ENCODE data around the gene POMGNT2. TPM values are rescaled to one million over a fixed set of nuclear protein-coding genes. Genes with fewer than 3 reads are reported as not detected.
"Not testable (repeated sequence)": the region's sequence is repeated elsewhere in the genome, so short reads cannot be mapped to it uniquely, and the experiment has no call there.

Gene POMGNT2
- total RNA-seq, 1 experiment from 2014 or later, result 16.1 TPM

- DNase-seq (ENCODE audit: low read depth, low spot score), result no peak
- in situ Hi-C loops (cut with HindIII; ENCODE audit: low pct_unique_long_range_greater_than_20kb, low sequenced_read_pairs), result no loop called here
Observed at GRCh38 chr3:43062040-43062563, 43.8 kb downstream of the POMGNT2 start.

GRCh38 chr3:43061101-43061895 is 44.6 kb downstream of the POMGNT2 start:
- in situ Hi-C loops (cut with HindIII; ENCODE audit: low pct_unique_long_range_greater_than_20kb, low sequenced_read_pairs), result no loop called here
- no peak for DNase-seq (ENCODE audit: low read depth, low spot score)

- DNase-seq (ENCODE audit: low read depth, low spot score), result no peak
- in situ Hi-C loops (cut with HindIII; ENCODE audit: low pct_unique_long_range_greater_than_20kb, low sequenced_read_pairs), result no loop called here
Observed at GRCh38 chr3:43059456-43059855, 46.4 kb downstream of the POMGNT2 start.

DNA sequence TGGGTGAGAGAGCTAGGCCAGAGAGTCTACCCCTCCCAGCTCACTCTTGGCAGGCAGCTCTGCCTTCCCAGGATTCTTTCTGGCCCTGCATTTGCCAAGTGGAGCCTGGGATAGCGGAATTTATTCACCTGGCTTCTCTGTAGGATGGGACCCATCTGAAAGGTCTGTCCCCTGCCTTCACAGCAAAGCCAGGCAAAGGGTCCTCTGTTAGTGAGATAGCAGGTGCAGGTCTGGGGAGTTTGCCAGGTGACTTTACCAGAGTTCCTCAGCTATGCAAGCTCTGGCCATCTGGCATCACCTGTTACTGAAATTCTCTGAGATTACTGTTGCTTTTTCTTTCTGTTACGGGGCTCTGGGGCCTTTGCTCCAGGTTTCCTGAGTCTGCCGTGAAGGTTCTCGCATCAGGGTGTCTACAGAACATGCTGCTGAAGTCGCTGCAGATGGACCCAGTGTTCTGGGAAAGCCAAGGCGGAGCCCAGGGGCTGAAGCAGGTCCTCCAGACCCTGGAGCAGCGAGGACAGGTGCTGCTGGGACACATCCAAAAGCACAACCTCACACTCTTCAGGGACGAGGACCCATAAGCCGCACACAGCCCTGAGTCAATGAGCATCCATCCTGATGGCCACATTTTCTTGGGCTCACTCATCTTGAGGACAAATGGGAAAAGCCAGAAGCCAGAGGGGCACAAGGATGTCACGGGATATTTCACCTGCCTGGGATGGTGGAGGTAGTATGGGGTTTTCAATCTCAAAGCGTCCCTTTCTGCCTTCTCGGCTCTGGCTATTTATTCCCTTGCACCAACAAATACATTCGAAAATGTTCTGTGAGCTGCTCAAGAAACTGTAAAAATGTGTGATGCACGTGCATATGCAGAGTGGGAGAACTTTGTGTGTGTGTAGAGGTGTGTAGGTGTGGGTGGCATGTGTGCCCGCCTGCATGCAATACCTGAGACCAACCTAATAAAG is 49.8 kb downstream of the POMGNT2 start:
- in situ Hi-C loops (cut with HindIII; ENCODE audit: low pct_unique_long_range_greater_than_20kb, low sequenced_read_pairs), result no loop called here
- no peak for DNase-seq (ENCODE audit: low read depth, low spot score)

GRCh38 chr3:43055393-43055792 is 50.5 kb downstream of the POMGNT2 start:
- in situ Hi-C loops (cut with HindIII; ENCODE audit: low pct_unique_long_range_greater_than_20kb, low sequenced_read_pairs), result no loop called here
- DNase-seq (ENCODE audit: low read depth, low spot score), result no peak

DNA sequence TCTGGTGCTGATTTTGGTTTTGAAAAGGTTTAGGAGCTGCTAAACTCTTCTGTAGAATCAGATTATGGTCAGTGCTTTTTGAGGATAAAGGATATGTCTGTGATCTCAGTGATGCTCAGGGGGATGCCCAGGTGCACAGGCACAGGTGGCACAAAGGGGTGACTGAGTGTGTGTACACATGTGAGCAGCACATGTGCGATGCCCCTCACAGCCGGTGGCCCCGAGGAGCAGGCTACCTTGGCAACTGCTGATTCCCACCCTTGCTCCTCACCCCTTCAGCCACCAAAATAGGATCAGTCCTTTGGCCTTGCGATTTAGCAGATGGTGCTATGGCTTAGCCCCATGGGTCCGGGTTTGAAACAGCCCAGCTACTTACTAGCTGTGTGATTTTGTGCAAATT is 51.1 kb downstream of the POMGNT2 start:
- no peak for DNase-seq (ENCODE audit: low read depth, low spot score)
- in situ Hi-C loops (cut with HindIII; ENCODE audit: low pct_unique_long_range_greater_than_20kb, low sequenced_read_pairs), result no loop called here

DNA sequence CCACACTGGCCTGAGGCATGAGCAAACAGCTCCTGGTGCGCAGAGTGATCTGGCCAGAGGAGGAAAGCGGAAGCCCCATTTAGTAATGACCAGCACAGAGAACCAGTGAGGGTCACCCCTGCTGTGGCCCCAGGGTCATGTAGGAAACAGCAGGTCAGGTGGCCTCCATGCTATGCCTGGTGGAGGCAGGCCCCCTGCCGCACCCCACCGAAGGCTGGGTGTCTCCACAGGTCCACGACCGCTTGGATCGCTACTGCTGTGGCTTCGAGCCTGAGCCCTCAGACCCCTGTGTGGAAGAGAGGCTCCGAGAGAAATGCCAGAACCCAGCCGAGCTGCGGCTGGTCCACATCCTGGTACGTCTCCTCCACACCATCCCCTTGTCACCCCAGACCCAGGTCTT is 52.6 kb downstream of the POMGNT2 start:
- no peak for DNase-seq (ENCODE audit: low read depth, low spot score)
- in situ Hi-C loops (cut with HindIII; ENCODE audit: low pct_unique_long_range_greater_than_20kb, low sequenced_read_pairs), result no loop called here

- no peak for DNase-seq (ENCODE audit: low read depth, low spot score)
- in situ Hi-C loops (cut with HindIII; ENCODE audit: low pct_unique_long_range_greater_than_20kb, low sequenced_read_pairs), result no loop called here
Observed at GRCh38 chr3:43048470-43048869, 57.4 kb downstream of the POMGNT2 start.

DNA sequence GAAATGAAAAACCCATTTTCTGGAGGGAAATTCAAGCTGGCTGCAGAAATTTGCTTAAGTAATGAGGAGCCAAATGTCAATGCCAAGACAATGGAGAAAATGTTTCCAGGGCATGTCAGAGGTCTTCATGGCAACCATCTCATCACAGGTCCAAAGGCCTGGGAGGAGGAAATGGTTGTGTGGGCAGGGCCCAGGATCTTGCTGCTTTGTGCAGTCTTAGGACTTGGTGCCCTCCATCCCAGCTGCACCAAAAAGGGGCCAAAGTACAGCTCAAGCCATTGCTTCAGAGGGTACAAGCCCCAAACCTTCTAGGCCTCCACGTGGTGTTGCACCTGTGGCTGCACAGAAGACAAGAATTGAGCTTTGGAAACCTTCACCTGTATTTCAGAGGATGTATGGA is 59.3 kb downstream of the POMGNT2 start:
- in situ Hi-C loops (cut with HindIII; ENCODE audit: low pct_unique_long_range_greater_than_20kb, low sequenced_read_pairs), result no loop called here
- DNase-seq (ENCODE audit: low read depth, low spot score), result no peak

- in situ Hi-C loops (cut with HindIII; ENCODE audit: low pct_unique_long_range_greater_than_20kb, low sequenced_read_pairs); DNase-seq (ENCODE audit: low read depth, low spot score): not testable (repeated sequence)
Observed at GRCh38 chr3:43045079-43045478, 60.8 kb downstream of the POMGNT2 start.

- in situ Hi-C loops (cut with HindIII; ENCODE audit: low pct_unique_long_range_greater_than_20kb, low sequenced_read_pairs), result no loop called here
- no peak for DNase-seq (ENCODE audit: low read depth, low spot score)
Observed at GRCh38 chr3:43043793-43044192, 62.1 kb downstream of the POMGNT2 start.

DNA sequence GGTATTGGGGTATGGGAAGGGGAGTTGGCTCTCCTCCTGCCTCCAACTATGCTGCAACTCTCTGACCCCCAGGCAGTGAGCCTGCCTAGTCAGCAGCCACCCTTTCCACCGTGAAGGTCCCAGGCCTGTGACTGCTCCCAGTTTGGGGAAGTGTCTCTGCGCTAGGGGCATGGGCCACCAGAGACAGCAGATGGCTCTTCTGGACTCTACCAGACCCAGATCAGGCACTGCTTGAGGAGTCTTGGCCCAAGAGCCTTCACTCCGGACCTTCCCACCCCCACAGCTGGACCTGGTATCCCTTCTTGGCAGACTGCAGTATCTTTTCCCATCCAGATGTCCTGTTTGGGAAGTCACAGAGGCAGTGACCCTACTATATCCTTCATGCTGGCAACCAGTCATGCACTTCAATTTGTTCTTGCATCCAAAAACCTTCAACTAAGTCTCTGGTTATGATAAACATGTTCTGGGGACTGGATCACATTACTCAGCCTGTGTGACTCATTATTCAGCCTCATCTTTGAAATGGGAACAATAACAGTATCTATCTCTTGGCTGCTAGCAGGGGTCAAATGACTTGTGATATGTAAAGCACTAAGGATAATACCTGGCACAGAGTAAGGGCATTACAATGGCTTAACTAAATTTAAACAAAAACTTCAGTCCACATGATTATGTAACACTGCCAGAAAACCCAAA is 62.7 kb downstream of the POMGNT2 start:
- in situ Hi-C loops (cut with HindIII; ENCODE audit: low pct_unique_long_range_greater_than_20kb, low sequenced_read_pairs), result no loop called here
- DNase-seq (ENCODE audit: low read depth, low spot score), result no peak

DNA sequence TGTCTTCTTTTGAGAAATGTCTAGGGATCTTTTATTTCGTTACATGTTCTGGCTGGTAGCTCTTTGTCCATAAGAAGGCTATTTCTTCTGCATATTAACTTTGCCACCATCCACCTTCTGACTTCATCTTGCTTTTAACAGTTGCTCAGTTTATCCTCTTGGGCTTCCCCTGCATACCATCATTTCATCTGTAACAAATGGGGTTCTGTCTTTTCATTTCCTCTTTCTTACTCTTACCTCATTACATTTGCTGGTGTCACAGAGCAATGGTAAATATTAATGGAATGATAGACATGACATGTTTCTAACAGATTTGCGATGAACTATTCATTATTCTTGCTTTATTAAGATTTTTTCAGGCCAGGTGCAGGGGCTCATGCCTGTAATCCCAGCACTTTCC is 64.4 kb downstream of the POMGNT2 start:
- in situ Hi-C loops (cut with HindIII; ENCODE audit: low pct_unique_long_range_greater_than_20kb, low sequenced_read_pairs), result no loop called here
- DNase-seq (ENCODE audit: low read depth, low spot score), result no peak

GRCh38 chr3:43038010-43038409 is 67.9 kb downstream of the POMGNT2 start:
- DNase-seq (ENCODE audit: low read depth, low spot score), result no peak
- in situ Hi-C loops (cut with HindIII; ENCODE audit: low pct_unique_long_range_greater_than_20kb, low sequenced_read_pairs), result no loop called here

- no peak for DNase-seq (ENCODE audit: low read depth, low spot score)
- in situ Hi-C loops (cut with HindIII; ENCODE audit: low pct_unique_long_range_greater_than_20kb, low sequenced_read_pairs), result no loop called here
Observed at GRCh38 chr3:43036621-43037423, 69.1 kb downstream of the POMGNT2 start.

DNA sequence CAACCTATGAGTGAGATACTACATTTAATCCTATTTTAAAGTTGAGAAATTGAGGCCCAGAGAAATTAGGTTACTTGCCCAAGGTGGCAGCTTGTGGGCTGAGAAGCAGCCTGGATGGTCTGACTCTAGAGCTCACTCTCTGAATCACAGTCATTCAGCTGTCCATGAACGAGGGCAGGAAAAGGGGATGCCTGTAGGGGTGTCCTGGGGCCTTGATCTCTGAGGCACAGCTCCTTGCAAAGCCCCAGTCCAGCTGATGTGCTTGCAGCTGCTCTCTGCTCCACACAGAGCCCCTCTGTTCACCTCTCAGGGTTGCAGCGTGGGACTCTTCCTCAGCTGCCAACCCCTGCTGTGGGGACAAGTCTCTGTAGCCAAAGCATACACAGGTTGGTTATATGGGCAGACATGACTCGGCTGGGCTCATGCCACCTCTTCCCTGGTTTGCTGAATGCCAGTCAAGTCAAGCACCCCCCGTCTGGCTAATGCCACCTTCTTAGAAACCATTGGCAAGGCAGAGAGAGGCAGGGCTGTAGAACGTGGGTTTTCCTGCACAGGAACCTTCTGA is 70.0 kb downstream of the POMGNT2 start:
- no peak for DNase-seq (ENCODE audit: low read depth, low spot score)
- in situ Hi-C loops (cut with HindIII; ENCODE audit: low pct_unique_long_range_greater_than_20kb, low sequenced_read_pairs), result no loop called here

GRCh38 chr3:43034911-43035310 is 71.0 kb downstream of the POMGNT2 start:
- no peak for DNase-seq (ENCODE audit: low read depth, low spot score)
- in situ Hi-C loops (cut with HindIII; ENCODE audit: low pct_unique_long_range_greater_than_20kb, low sequenced_read_pairs), result no loop called here

Measured in SK-MEL-5 (cell line).